ENCODE results near the gene CLCN7.
A peak's percentile ranks its signal among the peaks of the same experiment; 100 is the strongest.

The CLCN7 gene

DNA sequence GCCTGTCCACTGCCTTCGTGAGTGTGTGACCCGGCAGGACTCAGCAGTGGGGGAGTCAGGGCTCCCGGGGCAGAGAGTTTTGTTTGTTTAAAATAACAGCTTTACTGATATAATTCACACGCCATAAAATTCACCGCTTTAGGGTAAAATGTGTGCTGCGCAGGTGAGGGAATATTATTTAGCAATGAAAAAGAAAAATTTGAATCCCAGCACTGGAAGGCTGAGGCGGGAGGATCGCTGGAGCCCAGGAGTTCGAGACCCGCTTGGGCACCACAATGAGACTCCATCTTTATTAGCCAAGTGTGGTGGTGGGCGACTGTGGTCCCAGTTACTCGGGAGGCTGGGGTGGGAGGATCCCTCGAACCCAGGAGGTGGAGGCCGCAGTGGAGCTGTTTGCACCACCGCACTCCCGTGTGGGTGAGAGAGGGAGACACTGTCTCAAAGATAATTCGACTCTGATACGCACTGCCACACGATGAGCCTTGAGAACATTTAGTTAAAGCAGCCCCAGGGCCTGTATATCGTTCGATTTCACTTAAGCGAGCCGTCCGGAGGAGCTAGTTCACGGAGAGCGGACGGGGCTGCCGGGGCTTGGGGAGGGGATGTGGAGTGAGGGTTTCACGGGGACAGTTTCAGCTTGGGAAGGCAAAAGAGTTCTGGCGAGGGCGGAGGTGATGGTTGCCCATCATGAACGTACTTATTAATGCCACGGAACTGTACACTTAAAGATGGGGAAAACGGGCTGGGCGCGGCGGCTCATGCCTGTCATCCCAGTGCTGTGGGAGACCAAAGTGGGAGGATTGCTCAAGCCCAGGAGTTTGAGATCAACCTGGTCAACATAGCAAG, 28.5 kb upstream of the CLCN7 start:
- DNase-seq (ENCODE audit: low read depth), result no peak

DNA sequence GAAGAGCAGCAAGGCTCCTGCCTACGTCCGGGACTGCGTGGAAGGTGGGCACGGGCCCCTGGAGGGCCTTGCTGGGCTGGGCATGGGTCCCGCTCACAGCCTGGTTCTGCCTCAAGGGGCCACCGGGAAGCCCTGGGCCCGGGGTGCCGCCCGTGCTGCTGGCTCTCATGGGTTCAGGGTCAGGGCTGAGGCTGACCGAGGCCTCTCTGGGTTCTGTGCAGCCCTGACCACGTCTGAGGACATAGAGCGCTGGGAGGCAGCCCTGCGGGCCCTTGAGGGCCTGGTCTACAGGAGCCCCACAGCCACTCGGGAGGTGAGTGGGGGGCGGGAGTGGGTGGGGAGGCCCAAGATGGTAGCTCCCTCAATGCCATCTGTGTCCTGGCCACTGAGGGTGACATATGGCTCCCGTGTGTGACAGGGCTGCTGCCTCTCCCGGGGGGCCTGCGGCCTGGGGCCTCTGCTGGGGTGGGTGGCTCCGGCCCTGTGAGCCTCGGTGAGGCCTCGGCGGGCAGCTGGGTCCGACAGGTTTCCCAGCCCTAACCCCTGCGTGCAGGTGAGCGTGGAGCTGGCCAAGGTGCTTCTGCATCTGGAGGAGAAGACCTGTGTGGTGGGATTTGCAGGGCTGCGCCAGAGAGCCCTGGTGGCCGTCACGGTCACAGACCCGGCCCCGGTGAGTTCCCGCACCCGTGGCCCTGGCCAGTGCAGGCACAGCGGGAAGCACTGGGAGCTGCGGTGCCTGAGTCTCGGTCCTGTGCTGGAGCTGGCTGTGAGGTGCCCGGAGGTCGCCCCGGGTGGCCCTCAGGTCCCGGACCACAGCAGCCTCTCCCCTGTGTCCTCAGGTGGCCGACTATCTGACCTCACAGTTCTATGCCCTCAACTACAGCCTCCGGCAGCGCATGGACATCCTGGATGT, 27.5 kb upstream of the CLCN7 start:
- no peak for DNase-seq (ENCODE audit: low read depth)

DNA sequence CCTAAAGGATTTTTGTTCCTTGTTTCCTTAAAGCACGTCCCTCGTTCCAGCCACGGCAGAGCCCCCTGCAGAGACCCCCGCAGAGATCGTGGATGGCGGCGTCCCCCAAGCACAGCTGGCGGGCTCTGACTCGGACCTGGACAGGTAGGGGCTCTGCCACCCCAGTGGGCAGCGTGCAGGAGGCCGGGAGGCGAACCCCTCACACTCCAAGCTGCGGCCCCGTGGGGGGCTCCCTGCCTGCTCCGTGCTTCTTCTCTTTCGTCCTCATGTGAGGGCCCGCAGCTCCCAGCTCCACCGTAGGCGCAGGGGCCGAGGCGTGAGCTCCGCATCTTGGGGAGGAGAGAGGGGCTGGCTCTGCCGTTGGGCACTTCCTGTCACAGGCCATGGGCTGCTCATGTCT, 26.8 kb upstream of the CLCN7 start:
- DNase-seq (ENCODE audit: low read depth), result no peak

DNA sequence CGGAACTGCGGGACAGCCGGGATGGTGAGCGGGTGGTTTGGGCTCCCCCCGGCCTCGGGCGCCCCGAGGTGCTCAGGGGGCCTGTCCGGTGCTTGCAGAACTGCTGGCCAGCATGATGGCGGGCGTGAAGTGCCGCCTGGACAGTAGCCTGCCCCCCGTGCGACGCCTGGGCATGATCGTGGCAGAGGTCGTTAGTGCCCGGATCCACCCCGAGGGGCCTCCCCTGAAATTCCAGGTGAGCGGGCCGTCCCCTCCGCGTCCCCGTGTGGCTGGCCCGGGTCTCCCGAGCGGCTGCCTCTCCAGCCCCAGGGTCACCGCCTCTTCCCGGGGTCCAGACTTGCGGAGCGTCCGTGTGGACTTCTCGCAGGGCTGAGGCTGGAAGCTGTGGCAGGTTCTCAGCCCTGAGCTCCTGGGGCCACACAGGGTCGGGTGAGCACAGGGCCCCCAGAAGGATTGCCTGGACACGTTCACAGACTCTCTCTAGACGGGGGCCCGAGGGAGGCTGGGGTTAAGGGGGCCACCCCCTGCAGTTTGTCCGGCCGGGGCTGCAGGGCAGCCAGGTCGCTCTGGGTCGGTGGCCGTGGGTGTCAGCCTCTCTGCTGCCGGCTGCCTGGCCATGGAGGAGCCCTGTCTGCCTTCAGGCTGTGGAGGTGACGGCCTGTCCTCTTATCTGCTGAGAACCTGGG, 25.8 kb upstream of the CLCN7 start:
- no peak for DNase-seq (ENCODE audit: low read depth)

DNA sequence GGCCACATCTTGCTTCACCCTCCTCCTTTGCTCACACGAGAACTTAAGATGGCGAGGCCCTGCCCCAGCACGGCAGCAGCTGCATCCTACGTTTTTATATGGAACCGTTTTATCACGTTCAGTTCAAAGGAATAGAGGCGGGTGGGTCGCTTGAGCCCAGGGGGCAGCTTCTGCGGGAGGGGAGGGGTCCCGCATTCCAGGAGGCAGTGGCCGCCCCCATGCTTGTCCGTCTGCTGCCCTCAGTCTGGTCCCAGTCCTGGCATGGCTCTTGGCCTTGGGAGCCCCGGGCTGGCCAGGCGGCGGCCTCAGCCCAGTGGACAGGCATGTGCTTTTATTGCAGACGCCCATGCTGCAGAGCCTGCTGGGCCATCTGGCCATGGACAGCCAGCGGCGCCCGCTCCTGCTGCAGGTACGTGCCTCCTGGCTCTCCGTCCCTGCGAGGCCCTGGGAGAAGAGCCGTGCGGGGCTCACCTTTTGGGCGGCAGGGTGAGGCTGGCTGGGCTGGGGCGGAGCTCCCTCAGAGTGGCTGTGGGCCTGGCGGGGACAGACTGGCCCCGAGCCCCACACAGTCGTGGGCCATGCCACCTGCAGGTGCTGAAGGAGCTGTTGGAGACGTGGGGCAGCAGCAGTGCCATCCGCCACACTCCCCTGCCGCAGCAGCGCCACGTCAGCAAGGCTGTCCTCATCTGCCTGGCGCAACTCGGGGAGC, 25.1 kb upstream of the CLCN7 start:
- DNase-seq (ENCODE audit: low read depth), result no peak

DNA sequence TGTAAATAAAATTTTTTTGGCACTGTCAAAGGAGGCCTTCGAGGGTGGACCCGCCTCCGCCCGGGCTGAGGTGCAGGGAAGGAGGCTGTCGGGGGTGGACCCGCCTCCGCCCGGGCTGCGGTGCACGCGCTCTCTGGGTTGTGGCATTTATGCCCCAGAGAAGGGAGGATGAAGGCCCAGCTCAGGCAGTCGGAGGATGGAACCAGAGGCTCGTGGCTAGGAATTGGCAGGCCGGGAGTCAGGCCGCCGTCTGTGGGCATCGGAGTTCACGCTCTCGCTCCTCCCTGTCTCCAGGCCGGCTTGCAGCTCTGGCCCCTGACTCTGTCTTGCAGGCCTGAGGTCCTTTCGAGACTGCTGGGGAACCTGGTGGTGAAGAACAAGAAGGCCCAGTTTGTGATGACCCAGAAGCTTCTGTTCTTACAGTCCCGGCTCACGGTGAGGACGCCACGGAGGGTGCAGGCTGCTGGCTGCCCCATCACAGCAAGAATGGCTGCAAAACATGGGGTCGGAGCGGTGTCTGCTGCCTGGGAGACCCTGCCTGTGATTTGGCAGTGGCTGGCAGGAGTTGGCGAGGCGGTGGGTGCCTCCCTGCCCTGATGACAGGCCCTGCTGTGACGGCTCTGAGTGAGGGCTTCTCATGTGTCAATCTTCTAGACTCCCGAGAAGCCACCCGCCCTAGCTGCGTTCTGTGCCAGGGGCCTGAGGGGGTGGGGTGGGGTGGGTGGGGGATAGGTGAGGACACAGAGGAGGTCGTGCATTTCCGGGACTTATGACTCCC, 24.3 kb upstream of the CLCN7 start:
- no peak for DNase-seq (ENCODE audit: low read depth)

DNA sequence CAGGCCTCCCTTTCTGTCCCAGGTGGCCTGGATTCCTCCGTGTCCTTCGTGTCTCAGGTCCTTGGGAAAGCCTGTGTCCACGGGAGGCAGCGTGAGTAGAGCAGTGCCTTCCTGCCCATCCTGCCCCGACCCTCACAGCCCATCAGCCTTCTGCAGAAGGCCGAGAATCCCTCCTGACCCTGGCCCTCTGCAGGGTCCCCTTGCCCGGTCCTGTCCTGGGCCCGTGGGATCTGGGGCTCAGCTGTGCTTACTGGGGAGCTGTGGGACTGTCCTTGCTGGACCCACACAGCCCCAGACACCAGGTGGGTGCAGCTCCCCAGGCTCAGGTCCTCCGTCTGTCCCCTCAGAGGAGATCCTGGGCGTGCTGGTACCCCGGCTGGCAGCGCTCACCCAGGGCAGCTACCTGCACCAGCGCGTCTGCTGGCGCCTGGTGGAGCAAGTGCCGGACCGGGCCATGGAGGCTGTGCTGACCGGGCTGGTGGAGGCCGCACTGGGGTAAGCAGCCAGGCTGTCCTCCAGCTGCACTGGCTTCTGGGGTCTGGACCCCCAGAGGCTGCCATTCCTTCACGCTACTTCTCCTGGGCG, 22.3 kb upstream of the CLCN7 start:
- no peak for DNase-seq (ENCODE audit: low read depth)

DNA sequence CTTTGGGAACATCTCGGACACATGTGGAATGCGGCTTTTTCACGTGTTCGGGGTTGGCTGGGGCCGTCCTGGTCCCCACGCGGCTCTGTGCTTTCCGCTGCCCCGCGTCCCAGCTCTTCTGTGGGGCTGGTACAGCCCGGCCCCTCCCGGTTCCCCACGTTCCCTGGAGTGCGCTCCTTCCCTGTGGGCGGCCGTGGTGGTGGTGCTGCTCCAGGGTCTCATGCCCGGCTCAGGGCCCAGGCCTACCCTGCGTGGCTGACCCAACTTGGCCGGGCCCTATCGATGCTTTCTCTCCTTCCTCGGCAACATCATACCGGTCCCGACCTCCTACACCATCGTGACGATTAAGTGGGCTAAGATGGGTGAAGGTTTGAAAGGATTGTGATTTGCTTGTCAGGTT, 21.6 kb upstream of the CLCN7 start:
- DNase-seq (ENCODE audit: low read depth), result no peak

DNA sequence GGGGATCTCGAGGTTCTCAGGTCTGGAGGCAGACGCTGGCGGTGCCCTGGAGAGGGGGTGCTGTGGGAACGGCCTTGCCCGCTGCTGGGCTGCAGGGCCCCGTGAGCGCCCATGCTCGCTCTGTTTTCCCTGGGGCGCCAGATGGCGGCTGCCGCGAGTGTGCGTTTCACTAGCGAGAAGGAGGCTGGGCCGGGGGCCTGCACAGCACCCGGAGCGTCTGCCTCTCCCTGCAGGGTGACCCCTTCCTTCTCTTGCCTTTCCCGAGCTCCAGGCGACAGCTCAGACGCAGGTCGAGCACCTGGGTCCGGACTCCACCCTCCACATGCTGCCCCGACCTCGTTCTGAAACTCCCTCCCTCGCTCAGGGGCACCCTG, 21.0 kb upstream of the CLCN7 start:
- DNase-seq (ENCODE audit: low read depth), result no peak

DNA sequence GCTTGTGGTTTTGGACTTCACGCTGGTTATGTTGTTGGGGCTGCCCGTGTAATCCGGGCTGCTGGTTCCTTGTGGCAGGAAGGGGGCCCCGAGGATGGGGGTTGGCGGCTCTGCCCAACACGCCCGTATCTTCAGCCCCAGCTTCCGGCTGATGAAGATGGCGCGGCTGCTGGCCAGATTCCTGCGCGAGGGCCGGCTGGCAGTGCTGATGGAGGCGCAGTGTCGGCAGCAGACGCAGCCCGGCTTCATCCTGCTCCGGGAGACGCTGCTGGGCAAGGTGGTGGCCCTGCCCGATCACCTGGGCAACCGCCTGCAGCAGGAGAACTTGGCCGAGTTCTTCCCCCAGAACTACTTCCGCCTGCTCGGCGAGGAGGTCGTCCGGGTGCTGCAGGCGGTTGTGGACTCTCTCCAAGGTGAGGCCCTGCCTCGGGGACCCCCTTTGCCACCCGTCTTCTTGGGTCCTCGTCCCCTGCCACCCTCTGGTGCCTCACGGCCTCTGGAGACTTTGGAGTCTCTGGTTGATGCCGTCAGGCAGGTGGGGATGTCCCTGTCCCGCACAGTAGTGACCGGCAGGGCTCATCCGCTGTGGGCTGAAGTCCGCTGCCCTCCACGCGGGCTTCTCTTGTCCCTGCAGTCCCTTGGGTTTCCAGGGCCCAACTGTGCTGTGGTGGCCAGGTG, 20.5 kb upstream of the CLCN7 start:
- DNase-seq (ENCODE audit: low read depth), result no peak

DNA sequence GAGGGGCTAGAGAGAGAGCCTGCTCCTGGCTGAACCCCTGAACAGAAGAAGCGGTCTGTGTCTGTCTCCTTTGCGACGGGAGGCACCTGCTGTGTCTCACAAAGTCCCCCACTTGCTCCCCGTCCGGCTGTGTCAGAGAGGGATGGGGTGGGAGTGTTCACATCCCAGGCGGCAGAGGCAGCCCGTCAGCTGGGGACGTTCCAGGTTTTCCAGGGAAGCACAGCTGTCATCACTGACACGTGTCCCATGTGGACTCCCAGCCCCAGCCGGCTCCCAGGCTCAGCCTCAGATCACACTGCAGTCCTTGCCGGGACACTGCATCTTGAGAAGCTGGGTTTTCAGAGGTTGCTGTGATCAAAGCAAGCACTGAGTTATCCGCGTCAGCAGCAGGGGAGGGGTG, 19.9 kb upstream of the CLCN7 start:
- DNase-seq (ENCODE audit: low read depth), result peak; percentile 27

DNA sequence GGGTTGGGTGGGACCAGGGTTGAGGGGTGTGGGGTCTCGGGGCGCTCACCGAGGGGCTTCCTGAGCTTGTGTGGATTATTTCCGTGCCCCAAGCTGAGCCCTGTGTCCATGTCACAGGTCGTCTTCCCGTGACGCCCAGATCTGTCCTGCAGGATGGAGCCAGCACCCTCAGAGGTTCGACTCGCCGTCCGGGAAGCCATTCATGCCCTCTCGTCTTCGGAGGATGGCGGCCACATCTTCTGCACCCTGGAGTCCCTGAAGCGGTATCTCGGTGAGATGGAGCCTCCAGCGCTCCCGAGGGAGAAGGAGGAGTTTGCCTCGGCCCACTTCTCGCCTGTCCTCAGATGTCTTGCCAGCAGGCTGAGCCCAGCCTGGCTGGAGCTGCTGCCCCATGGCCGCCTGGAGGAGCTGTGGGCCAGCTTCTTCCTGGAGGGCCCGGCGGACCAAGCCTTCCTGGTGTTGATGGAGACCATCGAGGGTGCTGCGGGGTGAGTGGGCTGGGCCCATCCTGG, 19.4 kb upstream of the CLCN7 start:
- peak; percentile 85 for DNase-seq (ENCODE audit: low read depth)

DNA sequence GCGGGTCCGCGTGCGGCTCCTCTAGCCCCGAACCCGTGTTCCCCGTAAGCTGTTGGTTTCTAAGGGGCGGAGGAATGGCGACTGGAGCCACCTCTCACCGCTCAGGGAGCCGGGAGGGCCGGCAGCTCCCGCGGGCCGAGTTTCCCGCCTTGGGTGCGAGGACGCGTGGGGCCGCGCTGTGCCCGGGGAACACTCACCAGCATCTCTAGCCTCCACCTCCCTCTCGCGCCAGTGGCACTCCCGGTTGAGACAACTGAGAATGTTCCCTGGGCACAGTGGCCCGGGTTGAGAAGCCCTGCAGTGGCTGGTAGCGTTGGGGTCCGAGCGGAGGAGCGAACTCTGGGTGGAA, 18.9 kb upstream of the CLCN7 start:
- peak; percentile 22 for DNase-seq (ENCODE audit: low read depth)

DNA sequence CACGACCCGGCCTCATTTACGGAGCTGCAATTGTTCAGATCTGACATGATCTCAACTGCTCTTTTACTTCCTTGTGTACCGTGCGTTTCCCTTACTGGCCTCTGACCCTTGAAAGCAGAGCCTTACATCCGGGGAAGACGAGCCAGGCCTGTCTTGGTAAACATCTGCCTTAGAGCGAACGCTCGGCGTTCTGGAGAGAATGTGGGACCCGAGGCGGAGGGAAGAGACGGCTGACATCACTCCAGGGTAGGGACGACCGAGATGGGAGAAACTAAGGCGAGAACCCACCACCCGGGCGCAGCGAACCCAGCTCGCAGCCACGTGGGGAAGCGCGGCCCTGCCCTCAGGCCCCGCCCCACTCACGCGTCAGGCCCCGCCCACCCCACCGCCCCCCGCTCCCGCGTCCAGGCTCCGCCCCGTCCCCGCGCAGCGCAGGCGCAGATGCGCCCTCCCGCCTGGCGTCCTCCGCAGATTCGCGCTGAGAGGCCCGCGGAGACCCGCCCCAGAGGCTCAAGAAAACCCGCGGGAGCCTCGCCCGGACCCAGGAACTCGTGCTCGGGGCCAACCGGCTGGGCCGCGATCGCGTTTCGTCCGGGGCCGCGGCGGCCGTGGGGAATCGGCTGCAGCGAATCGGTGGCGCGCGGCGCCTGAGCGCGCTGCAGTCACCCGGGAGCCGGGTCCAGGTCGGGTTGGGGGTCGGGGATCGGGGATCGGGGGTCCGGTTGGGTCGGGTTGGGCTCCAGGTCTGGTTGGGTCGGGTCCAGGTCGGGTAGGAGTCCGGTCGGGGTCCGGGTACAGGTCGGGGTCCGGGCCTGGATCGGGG, 18.3 kb upstream of the CLCN7 start, which contains the start of gene TELO2:
TSS of gene TELO2 (plus strand) at position 438 of the 823 bp plus-strand sequence. CDS start 922 bp downstream, outside the sequence.
- DNase-seq (ENCODE audit: low read depth), result peak; percentile 76

DNA sequence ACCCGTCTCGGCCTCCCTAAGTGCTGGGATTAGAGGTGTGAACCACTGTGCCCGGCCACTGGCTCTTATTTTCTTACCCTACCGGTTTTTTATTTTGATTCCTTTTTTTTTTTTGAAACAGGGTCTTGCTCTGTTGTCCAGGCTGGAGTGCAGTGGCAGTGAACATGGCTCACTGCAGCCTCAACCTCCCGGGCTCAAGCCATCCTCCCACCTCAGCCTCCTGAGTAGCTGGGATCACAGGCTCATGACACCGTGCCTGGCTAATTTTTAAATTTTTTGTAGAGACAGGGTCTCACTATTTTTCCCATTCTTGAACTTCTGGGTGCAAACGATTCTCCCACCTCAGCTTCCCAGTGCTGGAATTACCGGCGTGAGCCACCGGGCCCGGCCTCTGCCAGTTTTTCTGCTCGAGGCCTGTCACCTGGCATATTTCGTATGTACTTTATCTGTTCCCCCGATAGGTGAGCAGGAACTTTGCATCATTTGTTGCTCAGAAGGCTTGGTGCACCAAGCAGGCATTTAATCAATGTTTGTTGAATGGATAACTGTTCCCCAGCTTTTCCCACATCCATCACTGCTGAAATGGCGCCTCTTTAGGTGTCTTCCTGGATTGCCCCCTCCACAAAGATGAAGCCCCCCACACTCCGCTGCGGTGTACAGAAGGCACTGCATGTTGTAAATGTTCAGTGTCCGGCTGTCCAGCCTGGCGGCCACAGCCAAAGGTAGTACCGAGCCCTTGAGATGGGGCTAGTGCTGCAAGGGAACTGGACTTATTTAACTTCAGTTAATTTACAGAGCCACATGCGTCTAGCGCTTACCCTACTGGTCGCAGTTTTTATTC, 17.5 kb upstream of the CLCN7 start:
- no peak for DNase-seq (ENCODE audit: low read depth)

DNA sequence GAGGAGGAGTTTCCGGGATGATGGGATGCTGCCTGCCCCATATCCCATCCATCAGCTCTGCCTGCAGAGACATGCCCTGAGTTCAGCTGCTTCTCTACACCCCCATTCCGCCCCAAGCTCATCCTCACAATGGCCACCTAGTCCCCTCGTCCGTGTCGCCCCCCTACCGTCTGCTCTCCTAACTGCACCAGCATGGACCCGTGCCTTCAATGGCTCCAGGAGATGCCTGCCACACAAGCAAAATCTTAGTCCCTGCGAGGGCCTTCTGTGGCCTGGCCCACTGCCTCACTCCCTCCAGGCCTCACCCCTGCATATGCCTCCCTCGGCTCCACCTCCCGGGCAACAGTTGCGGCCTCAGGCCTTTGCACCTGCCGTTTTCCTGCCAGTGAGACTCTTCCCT, 16.5 kb upstream of the CLCN7 start:
- DNase-seq (ENCODE audit: low read depth), result no peak

DNA sequence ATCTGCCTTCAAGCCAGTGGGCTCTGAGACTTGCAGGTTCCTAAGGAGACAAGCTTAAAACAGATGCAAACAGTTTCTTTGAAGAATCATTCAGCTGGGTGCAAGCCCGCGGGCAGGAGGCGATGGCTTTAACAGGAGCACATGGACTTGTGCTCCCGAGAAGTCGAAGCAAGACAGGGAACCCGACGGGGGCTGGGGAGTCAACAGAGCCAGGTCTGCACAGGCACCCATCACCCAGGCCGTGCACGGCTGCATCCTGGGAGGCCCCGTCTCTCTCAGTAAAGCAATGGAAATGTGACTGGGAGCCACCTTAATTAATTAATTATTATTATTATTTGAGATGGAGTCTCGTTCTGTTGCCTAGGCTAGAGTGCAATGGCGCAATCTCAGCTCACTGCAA, 14.2 kb upstream of the CLCN7 start:
- DNase-seq (ENCODE audit: low read depth), result no peak

DNA sequence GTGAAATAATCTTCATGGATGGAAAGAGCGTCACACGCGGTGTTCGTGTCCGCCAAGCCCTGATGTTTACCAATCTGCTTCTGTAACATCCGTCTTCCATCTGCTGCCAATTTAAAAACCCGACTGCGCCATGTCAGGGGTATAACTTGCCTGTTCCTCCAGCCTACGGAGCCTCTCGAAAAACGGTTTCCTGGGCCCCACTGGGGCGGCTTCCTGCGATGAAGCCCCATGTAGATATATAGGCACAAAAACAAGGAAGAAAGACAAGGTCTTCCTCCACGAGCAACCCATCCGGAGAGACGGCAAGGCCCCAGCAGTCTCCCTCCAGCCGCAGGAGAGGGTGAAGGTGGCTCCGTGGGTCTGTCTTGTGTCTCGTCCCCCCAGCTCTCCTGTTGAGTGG, 13.8 kb upstream of the CLCN7 start, which contains the start of gene PTX4:
TSS of gene PTX4 (minus strand) at position 326 of the 400 bp plus-strand sequence. CDS start at position 291, 35 bp downstream.
- DNase-seq (ENCODE audit: low read depth), result no peak
